22Rv1 (cell line): ENCODE measurements around the gene PBLD.

Source experiments
- CTCF ChIP-seq: fragments of 450-650 bp; IDR thresholded peaks from 2 replicates; pipeline ENCODE4 v1.5.1; 2017; ENCODE audit warnings: mild to moderate bottlenecking
- ZFX ChIP-seq: fragments of 450-650 bp; IDR thresholded peaks from 2 replicates; pipeline ENCODE4 v1.6.1; 2017; ENCODE audit warnings: antibody characterized with exemption, borderline replicate concordance

GRCh38 chr10:68302871-68303270 lies 29.9 kb downstream of the PBLD start:
- TF ChIP-seq CTCF (no peak), ZFX (no peak)
